Glutamatergic neuron (in vitro differentiated cells): ENCODE results near the gene FOXO1. TPM values are rescaled to one million over a fixed set of nuclear protein-coding genes. Genes with fewer than 3 reads are reported as not detected.

Experiments
- DNase-seq: peaks from one replicate; pipeline ENCODE4 v3.0.0; 2022
- H3K27ac Mint-ChIP-seq: one replicate; pipeline ENCODE4 v1.8.0; 2020; ENCODE audit warnings: mild to moderate bottlenecking, mixed read lengths, inconsistent platforms; ENCODE audit not compliant: unreplicated experiment
- H3K27me3 Mint-ChIP-seq: one replicate; pipeline ENCODE4 v1.8.0; 2020; ENCODE audit warnings: mild to moderate bottlenecking, moderate library complexity, mixed read lengths, inconsistent platforms; ENCODE audit not compliant: unreplicated experiment
- H3K36me3 Mint-ChIP-seq: one replicate; pipeline ENCODE4 v1.8.0; 2020; ENCODE audit warnings: mild to moderate bottlenecking, mixed read lengths, inconsistent platforms; ENCODE audit not compliant: unreplicated experiment
- H3K4me1 Mint-ChIP-seq: one replicate; pipeline ENCODE4 v1.8.0; 2020; ENCODE audit warnings: mild to moderate bottlenecking, low read depth, mixed read lengths, inconsistent platforms; ENCODE audit not compliant: unreplicated experiment
- H3K4me3 Mint-ChIP-seq: one replicate; pipeline ENCODE4 v1.8.0; 2020; ENCODE audit warnings: mild to moderate bottlenecking, mixed read lengths, inconsistent platforms; ENCODE audit not compliant: unreplicated experiment
- H3K9me3 Mint-ChIP-seq: one replicate; pipeline ENCODE4 v1.8.0; 2020; ENCODE audit warnings: mild to moderate bottlenecking, moderate library complexity, mixed read lengths, inconsistent platforms; ENCODE audit not compliant: unreplicated experiment
- total RNA-seq: library from RNA; stranded (reverse); fragmentation: NEBNext Ultra II Directional; extraction: Animal tissue kit (Norgen Biotek cat#: 25700); gene quantifications from one replicate; pipeline ENCODE4 v1.2.1, GENCODE V29; 2021; ENCODE audit not compliant: unreplicated experiment
- TF ChIP-seq, protein P1 (sequence below): fragments of 200-600 bp; sonication (generic); IDR thresholded peaks from one replicate; pipeline ENCODE4 v1.5.0; 2021; ENCODE audit not compliant: partially characterized antibody, unreplicated experiment

FOXO1 gene
- total RNA-seq, 1 donor from 2014 or later, result 1.4 TPM

GRCh38 chr13:40599747-40600146, 66.7 kb downstream of the FOXO1 start:
- TF ChIP-seq, protein P1, sequence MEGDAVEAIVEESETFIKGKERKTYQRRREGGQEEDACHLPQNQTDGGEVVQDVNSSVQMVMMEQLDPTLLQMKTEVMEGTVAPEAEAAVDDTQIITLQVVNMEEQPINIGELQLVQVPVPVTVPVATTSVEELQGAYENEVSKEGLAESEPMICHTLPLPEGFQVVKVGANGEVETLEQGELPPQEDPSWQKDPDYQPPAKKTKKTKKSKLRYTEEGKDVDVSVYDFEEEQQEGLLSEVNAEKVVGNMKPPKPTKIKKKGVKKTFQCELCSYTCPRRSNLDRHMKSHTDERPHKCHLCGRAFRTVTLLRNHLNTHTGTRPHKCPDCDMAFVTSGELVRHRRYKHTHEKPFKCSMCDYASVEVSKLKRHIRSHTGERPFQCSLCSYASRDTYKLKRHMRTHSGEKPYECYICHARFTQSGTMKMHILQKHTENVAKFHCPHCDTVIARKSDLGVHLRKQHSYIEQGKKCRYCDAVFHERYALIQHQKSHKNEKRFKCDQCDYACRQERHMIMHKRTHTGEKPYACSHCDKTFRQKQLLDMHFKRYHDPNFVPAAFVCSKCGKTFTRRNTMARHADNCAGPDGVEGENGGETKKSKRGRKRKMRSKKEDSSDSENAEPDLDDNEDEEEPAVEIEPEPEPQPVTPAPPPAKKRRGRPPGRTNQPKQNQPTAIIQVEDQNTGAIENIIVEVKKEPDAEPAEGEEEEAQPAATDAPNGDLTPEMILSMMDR, result no peak
- Mint-ChIP-seq H3K27ac (no peak overlapping the region), H3K27me3 (no peaks in the 10 kb centered on the region), H3K9me3 (no peaks in the 10 kb centered on the region), H3K4me3 (no peak overlapping the region), H3K4me1 (peaks cover 8% of the 10 kb centered on the region), H3K36me3 (no peaks in the 10 kb centered on the region)
- DNase-seq, result no peak

- H3K27ac Mint-ChIP-seq, result no peak overlapping the region
- H3K9me3 Mint-ChIP-seq, result no peaks in the 10 kb centered on the region
- no peak for DNase-seq
- H3K4me3 Mint-ChIP-seq, result no peak overlapping the region
- H3K4me1 Mint-ChIP-seq, result peaks cover 8% of the 10 kb centered on the region
- H3K36me3 Mint-ChIP-seq, result no peaks in the 10 kb centered on the region
- no peaks in the 10 kb centered on the region for H3K27me3 Mint-ChIP-seq
- TF ChIP-seq, protein P1, result no peak
These were observed 67.3 kb downstream of the FOXO1 start for GRCh38 chr13:40599124-40599523.

GRCh38 chr13:40598569-40598968, 67.9 kb downstream of the FOXO1 start:
- Mint-ChIP-seq H3K9me3 (no peaks in the 10 kb centered on the region), H3K4me1 (peaks cover 8% of the 10 kb centered on the region), H3K36me3 (no peaks in the 10 kb centered on the region), H3K4me3 (no peak overlapping the region), H3K27me3 (no peaks in the 10 kb centered on the region), H3K27ac (no peak overlapping the region)
- DNase-seq, result no peak
- TF ChIP-seq, protein P1, result no peak

DNA sequence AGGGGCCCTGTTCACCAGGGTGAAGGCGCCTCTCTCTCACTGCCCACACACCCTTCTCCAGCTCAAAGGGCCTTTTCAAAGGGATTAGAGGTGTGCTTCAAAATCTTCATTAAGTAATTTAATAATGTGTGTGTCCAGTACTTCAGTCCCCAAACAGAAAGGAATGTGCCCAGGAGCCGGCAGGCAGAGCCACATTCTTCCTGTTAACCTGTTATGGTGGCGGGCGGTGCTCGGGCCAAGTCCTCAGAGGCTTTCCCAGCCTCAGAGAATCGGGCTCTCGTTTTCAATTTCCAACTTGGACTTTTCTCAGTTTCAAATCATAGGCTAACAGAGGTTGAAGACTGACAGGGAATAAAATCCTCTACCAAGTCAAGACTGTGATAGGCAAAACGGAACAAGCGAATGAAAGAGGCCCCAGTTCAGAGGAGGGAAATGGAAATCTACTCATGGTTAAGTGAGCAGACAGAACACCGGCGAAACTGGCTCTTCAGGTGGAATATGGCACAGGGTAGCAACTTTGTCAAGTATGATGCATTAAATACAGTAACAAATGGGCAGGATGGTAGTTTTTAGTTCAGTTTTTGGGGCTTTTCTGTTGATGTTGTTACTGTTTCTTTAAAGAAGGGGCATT, 68.6 kb downstream of the FOXO1 start:
- Mint-ChIP-seq H3K27ac (no peak overlapping the region), H3K4me3 (no peak overlapping the region), H3K27me3 (no peaks in the 10 kb centered on the region), H3K4me1 (peaks cover 8% of the 10 kb centered on the region), H3K9me3 (no peaks in the 10 kb centered on the region), H3K36me3 (no peaks in the 10 kb centered on the region)
- no peak for DNase-seq
- TF ChIP-seq, protein P1, result no peak

- H3K9me3 Mint-ChIP-seq, result peaks cover 2% of the 10 kb centered on the region
- DNase-seq, result no peak
- H3K36me3 Mint-ChIP-seq, result no peaks in the 10 kb centered on the region
- H3K4me3 Mint-ChIP-seq, result no peak overlapping the region
- H3K27ac Mint-ChIP-seq, result no peak overlapping the region
- H3K27me3 Mint-ChIP-seq, result no peaks in the 10 kb centered on the region
- TF ChIP-seq, protein P1, result no peak
- H3K4me1 Mint-ChIP-seq, result peaks cover 5% of the 10 kb centered on the region
These were observed 70.0 kb downstream of the FOXO1 start for GRCh38 chr13:40596484-40596883.
